ENCODE data around the gene TSPAN12.

DNA sequence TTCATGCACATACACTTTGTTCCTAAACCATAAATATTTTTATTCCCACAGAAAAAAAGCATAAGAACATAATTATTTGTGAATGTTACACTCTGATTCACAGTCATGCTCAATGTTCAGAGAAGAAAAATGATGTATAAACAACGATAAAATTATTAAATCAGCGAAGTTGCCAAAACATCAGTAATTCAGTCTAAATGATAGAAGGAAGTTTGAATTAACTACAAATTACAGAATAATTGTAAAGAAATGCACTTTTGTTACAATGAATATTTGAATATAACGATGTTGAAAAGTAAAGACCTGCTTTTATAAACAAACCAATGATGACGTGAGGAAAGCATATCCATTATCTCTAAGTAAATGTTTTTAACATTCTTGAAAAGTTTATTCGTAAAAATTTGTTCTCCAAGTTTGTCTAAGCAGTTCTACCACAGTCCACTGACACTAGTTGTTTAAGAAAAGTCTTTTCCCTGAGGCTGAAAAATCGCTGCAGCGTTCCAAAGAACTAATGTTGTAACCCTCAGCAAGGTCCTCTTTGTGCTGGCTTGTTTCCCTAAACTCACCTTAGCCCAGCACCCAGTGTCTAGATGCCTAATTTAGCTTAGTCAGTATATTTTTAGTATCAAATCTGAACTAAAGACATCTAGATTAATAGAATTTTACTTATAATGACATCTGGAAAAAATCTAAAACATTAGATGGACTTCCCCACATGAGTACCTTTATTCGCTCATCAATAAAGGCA, 30.4 kb downstream of the TSPAN12 start:
- no peak for TF ChIP-seq POLR2AphosphoS5 (IDR thresholded peaks at IDR 0.05)
- TF ChIP-seq, protein P1, sequence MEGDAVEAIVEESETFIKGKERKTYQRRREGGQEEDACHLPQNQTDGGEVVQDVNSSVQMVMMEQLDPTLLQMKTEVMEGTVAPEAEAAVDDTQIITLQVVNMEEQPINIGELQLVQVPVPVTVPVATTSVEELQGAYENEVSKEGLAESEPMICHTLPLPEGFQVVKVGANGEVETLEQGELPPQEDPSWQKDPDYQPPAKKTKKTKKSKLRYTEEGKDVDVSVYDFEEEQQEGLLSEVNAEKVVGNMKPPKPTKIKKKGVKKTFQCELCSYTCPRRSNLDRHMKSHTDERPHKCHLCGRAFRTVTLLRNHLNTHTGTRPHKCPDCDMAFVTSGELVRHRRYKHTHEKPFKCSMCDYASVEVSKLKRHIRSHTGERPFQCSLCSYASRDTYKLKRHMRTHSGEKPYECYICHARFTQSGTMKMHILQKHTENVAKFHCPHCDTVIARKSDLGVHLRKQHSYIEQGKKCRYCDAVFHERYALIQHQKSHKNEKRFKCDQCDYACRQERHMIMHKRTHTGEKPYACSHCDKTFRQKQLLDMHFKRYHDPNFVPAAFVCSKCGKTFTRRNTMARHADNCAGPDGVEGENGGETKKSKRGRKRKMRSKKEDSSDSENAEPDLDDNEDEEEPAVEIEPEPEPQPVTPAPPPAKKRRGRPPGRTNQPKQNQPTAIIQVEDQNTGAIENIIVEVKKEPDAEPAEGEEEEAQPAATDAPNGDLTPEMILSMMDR (IDR thresholded peaks at IDR 0.05), result no peak
- TF ChIP-seq POLR2A (IDR thresholded peaks at IDR 0.05; ENCODE audit: low read depth), result no peak
